HG02885 (cell line): ENCODE measurements around the gene C5orf34.
"Not testable (repeated sequence)": the region's sequence is repeated elsewhere in the genome, so short reads cannot be mapped to it uniquely, and the experiment has no call there.

Source experiments
- ATAC-seq: cut with Tn5 transposase; IDR thresholded peaks from one replicate; pipeline ENCODE4 v1.9.1; 2021; ENCODE audit warnings: mild to moderate bottlenecking; ENCODE audit not compliant: unreplicated experiment, poor library complexity

Gene C5orf34

GRCh38 chr5:43515678-43516048 lies 715 bp upstream of the C5orf34 start:
- no peak for ATAC-seq

GRCh38 chr5:43514471-43514815 lies 505 bp downstream of the C5orf34 start:
- peak; percentile 25 for ATAC-seq

- no peak for ATAC-seq
These were observed 923 bp downstream of the C5orf34 start for GRCh38 chr5:43514025-43514424.

GRCh38 chr5:43511062-43511461 lies 3.9 kb downstream of the C5orf34 start:
- ATAC-seq = not testable (repeated sequence)

- ATAC-seq = no peak
These were observed 16.4 kb downstream of the C5orf34 start for GRCh38 chr5:43498581-43498980.

GRCh38 chr5:43497311-43498104 lies 17.4 kb downstream of the C5orf34 start:
- peak; percentile 66 for ATAC-seq

GRCh38 chr5:43491326-43491725 lies 23.6 kb downstream of the C5orf34 start:
- no peak for ATAC-seq

- ATAC-seq = no peak
These were observed 28.6 kb downstream of the C5orf34 start for GRCh38 chr5:43486353-43486752.

GRCh38 chr5:43485406-43485805 lies 29.5 kb downstream of the C5orf34 start:
- no peak for ATAC-seq

GRCh38 chr5:43484106-43484849 lies 30.7 kb downstream of the C5orf34 start:
- peak; percentile 74 for ATAC-seq

- peak; percentile 89 for ATAC-seq
These were observed 31.4 kb downstream of the C5orf34 start, which contains the start of gene TMEM267 for GRCh38 chr5:43483298-43484105. Gene TMEM267, minus strand, starts transcription at chr5:43483865. Its CDS starts 29,896 bp downstream, at chr5:43453969.

GRCh38 chr5:43482490-43483297 lies 32.3 kb downstream of the C5orf34 start:
- no peak for ATAC-seq

GRCh38 chr5:43469671-43470391 lies 45.1 kb downstream of the C5orf34 start:
- no peak for ATAC-seq

GRCh38 chr5:43467100-43467499 lies 47.8 kb downstream of the C5orf34 start:
- no peak for ATAC-seq

- ATAC-seq = not testable (repeated sequence)
These were observed 49.5 kb downstream of the C5orf34 start for GRCh38 chr5:43465455-43465854.

GRCh38 chr5:43461066-43461465 lies 53.9 kb downstream of the C5orf34 start:
- no peak for ATAC-seq

GRCh38 chr5:43456556-43456955 lies 58.4 kb downstream of the C5orf34 start:
- no peak for ATAC-seq

- ATAC-seq = not testable (repeated sequence)
These were observed 73.4 kb downstream of the C5orf34 start for GRCh38 chr5:43441575-43441974.

GRCh38 chr5:43437062-43437660 lies 77.8 kb downstream of the C5orf34 start:
- ATAC-seq = no peak
